ENCODE results near the gene SHBG. TPM values are rescaled to one million over a fixed set of nuclear protein-coding genes. Genes with fewer than 3 reads are reported as not detected.

The SHBG gene, protein sequence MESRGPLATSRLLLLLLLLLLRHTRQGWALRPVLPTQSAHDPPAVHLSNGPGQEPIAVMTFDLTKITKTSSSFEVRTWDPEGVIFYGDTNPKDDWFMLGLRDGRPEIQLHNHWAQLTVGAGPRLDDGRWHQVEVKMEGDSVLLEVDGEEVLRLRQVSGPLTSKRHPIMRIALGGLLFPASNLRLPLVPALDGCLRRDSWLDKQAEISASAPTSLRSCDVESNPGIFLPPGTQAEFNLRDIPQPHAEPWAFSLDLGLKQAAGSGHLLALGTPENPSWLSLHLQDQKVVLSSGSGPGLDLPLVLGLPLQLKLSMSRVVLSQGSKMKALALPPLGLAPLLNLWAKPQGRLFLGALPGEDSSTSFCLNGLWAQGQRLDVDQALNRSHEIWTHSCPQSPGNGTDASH
- total RNA-seq, result not detected

DNA sequence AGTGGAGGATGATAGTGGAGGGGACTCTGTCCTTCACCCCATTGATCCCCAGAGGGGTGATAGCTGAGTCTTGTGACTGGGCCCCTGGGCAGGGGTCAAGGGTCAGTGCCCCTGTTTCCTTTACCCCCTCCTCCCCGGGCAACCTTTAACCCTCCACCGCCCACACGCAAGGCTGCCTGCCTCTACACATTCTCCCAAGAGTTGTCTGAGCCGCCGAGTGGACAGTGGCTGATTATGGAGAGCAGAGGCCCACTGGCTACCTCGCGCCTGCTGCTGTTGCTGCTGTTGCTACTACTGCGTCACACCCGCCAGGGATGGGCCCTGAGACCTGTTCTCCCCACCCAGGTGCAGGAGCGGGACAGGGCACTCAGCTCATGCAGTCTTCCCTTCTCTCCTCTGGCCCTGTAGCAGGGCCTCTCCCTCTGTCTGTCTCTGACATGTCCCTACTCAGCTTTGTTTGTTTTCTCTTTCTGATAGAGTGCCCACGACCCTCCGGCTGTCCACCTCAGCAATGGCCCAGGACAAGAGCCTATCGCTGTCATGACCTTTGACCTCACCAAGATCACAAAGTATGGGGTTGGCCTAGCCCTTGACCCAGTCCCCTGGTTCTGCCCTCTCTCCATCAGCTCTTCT, at the start of gene SHBG:
Gene SHBG (plus strand): TSS at position 197 of the 633 bp plus-strand sequence. CDS start 38 bp downstream, at position 235.
- DNase-seq (ENCODE audit: low spot score), result no peak
- Histone ChIP-seq H3K27me3 (replicated peaks; ENCODE audit: insufficient read depth) (no peaks in the 10 kb centered on the region), H3K27ac (no peak within 1 kb of the TSS), H3K36me3 (no peaks in the 10 kb centered on the region), H3K4me1 (ENCODE audit: control insufficient read depth in 1 of 2, low read depth in 2 of 2) (peaks cover 7 to 8% of the 10 kb centered on the region in 2 donors), H3K4me3 (no peak within 1 kb of the TSS), H3K9me3 (no peaks in the 10 kb centered on the region)
- no peak for ATAC-seq (ENCODE audit: insufficient number of reproducible peaks, low FRiP score, low read depth)
- TF ChIP-seq, protein P1, sequence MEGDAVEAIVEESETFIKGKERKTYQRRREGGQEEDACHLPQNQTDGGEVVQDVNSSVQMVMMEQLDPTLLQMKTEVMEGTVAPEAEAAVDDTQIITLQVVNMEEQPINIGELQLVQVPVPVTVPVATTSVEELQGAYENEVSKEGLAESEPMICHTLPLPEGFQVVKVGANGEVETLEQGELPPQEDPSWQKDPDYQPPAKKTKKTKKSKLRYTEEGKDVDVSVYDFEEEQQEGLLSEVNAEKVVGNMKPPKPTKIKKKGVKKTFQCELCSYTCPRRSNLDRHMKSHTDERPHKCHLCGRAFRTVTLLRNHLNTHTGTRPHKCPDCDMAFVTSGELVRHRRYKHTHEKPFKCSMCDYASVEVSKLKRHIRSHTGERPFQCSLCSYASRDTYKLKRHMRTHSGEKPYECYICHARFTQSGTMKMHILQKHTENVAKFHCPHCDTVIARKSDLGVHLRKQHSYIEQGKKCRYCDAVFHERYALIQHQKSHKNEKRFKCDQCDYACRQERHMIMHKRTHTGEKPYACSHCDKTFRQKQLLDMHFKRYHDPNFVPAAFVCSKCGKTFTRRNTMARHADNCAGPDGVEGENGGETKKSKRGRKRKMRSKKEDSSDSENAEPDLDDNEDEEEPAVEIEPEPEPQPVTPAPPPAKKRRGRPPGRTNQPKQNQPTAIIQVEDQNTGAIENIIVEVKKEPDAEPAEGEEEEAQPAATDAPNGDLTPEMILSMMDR (IDR thresholded peaks at IDR 0.05), result no peak

DNA sequence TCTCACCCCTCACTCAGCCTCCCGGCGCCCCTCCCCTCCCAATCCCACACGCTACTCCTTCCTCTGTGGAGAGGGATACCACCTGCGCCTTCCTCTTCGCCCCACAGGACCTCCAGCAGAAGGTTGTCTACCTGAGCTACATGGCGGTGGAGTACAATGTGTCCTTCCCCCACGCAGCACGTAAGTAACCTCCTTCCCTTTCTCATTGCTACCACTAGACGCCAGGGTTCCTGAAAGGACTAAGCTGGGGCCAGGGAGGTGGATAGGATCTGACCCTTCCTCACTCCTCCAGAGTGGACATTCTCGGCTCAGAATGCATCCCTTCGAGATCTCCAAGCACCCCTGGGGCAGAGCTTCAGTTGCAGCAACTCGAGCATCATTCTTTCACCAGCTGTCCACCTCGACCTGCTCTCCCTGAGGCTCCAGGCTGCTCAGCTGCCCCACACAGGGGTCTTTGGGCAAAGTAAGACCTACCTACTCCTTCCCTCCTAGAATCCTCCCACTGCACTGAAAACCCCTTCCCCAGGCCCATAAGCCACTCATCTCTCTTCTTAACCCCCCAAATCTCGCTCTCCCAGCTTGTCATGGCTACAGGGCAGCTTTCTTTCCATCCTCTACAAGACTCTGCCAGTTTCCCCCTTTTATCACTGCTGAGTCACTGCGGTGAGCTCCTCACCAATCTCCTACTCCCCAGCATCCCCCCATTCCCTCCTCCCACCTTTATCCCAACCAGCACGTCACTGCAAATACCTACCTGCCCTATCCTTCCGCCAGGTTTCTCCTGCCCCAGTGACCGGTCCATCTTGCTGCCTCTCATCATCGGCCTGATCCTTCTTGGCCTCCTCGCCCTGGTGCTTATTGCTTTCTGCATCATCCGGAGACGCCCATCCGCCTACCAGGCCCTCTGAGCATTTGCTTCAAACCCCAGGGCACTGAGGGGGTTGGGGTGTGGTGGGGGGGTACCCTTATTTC, 49.0 kb upstream of the SHBG start:
- Histone ChIP-seq H3K27ac (peak overlapping the region; percentile 61 to 88), H3K36me3 (peaks cover 28% of the 10 kb centered on the region), H3K4me3 (peak overlapping the region; percentile 69), H3K9me3 (no peaks in the 10 kb centered on the region), H3K4me1 (ENCODE audit: control insufficient read depth in 1 of 2, low read depth in 2 of 2) (peaks cover 49 to 55% of the 10 kb centered on the region in 2 donors), H3K27me3 (replicated peaks; ENCODE audit: insufficient read depth) (no peaks in the 10 kb centered on the region)
- DNase-seq (ENCODE audit: low spot score) (no peak), ATAC-seq (ENCODE audit: insufficient number of reproducible peaks, low FRiP score, low read depth) (no peak)
- TF ChIP-seq, protein P1 (IDR thresholded peaks at IDR 0.05), result no peak

DNA sequence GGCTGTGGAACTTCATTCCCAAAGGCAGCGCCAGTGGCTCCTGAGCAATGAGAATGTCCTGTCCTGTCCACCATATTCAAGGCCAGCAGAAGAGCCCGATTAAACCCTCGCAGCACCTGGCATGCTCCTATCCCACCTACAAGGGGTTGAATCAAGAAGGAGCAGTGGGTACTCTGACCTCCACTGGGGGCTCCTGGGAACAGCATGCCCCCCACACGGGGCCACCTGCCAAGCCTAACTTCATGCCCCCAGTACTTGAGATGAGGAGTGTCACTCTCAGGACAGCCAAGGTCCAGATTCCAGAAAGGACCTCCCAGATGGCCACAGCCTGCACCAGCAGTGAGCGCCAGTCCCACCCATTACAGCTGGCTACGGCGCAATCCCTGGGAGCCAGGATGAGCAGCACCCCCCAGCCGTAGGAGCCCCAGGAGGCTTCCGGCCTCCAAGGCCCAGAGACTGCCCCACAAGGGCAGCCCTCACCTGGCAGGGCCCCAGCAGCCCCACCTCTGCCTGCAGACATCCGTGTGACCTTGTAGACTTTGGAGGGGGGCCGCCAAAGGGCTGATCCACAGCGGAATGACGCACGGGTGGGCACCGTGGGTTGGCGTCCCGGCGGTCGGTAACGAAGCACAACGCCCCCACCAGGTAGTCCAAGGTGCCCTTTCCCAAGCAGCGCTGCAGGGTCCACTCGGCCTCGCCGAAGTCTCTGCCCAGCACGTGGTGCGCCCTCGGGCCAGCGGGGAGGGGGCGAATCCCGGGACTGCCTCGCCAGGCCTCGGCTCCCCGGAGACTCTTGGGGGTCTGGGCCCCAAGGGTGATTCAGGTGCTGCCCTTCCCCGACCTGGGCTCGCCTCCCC, 47.3 kb upstream of the SHBG start:
- peaks cover 49 to 55% of the 10 kb centered on the region in 2 donors for H3K4me1 ChIP-seq (ENCODE audit: control insufficient read depth in 1 of 2, low read depth in 2 of 2)

DNA sequence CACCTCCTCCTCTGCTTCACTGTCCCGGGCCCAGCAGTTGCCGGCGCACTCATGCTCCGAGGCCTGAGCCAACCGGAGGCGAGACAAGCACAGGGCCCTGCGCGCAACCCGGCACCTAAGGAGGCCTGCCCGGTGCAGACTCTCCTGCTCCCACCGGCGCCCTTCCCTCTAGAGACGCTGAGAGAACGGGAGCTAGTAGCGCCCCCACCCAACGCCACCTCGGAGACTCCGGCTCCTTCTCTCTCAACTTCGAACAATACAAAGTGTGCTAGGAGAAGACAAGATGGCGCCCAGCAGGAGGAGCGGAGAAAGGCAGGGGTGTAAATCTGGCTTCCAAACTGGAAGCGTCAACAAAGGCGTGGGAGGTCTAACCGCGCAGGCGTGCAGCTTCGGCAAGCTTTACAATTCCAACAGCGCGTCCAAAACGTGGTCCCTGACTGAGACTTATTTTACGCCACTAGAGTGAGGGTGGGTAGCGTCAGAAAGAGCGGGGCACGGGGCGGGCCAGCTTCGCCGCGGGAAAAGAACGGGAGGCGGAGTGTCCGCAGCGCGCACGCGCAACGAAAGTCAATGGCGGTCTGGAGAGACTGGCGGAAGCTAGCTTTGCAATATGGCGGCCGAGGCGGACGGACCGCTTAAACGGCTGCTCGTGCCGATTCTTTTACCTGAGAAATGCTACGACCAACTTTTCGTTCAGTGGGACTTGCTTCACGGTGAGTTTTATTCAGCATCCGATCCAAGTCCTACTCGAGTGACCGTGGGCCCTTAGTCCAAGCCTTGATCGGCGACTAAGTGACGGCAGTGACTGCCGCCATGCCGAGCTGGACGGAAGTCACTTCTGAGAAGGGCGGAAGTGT, 46.5 kb upstream of the SHBG start, which contains the start of gene MPDU1:
Gene MPDU1 (plus strand): TSS at position 600 of the 857 bp plus-strand sequence. CDS start 11 bp downstream, at position 611.
- Histone ChIP-seq H3K4me3 (peak within 1 kb of the TSS; percentile 75), H3K4me1 (ENCODE audit: control insufficient read depth in 1 of 2, low read depth in 2 of 2) (peaks cover 49 to 62% of the 10 kb centered on the region in 2 donors), H3K36me3 (peaks cover 2% of the 10 kb centered on the region), H3K9me3 (no peaks in the 10 kb centered on the region), H3K27me3 (replicated peaks; ENCODE audit: insufficient read depth) (no peaks in the 10 kb centered on the region), H3K27ac (peak within 1 kb of the TSS; percentile 88 to 89)
- ATAC-seq (ENCODE audit: insufficient number of reproducible peaks, low FRiP score, low read depth) (peak; percentile 76), DNase-seq (ENCODE audit: low spot score) (peak; percentile 87)
- TF ChIP-seq, protein P1 (IDR thresholded peaks at IDR 0.05), result no peak

More for the DNA sequence above, 47.3 kb upstream of the SHBG start:
- Histone ChIP-seq H3K36me3 (peaks cover 11% of the 10 kb centered on the region), H3K4me3 (peak overlapping the region; percentile 75), H3K27me3 (replicated peaks; ENCODE audit: insufficient read depth) (no peaks in the 10 kb centered on the region), H3K27ac (peak overlapping the region; percentile 88 to 89), H3K9me3 (no peaks in the 10 kb centered on the region)
- ATAC-seq (ENCODE audit: insufficient number of reproducible peaks, low FRiP score, low read depth) (no peak), DNase-seq (ENCODE audit: low spot score) (no peak)
- TF ChIP-seq, protein P1 (IDR thresholded peaks at IDR 0.05), result no peak

Measured in thoracic aorta (tissue), 2 donors.